Progenitor cell of endocrine pancreas (in vitro differentiated cells): Measurements from ENCODE around the gene IRX4. TPM values are rescaled to one million over a fixed set of nuclear protein-coding genes. Genes with fewer than 3 reads are reported as not detected.

Source experiments
- DNase-seq: peaks from one replicate; pipeline ENCODE4 v3.0.0; 2021; ENCODE audit warnings: low spot score; ENCODE audit not compliant: unreplicated experiment
- H3K27ac Mint-ChIP-seq: 2 replicates; pipeline ENCODE4 v1.8.0; 2021; ENCODE audit warnings: mild to moderate bottlenecking, moderate library complexity, mixed read lengths
- H3K27me3 Mint-ChIP-seq: 2 replicates; pipeline ENCODE4 v1.8.0; 2021; ENCODE audit warnings: mixed read lengths
- H3K36me3 Mint-ChIP-seq: 2 replicates; pipeline ENCODE4 v1.8.0; 2022; ENCODE audit warnings: mixed read lengths; ENCODE audit not compliant: insufficient read depth
- H3K4me1 Mint-ChIP-seq: 2 replicates; pipeline ENCODE4 v1.8.0; 2021; ENCODE audit warnings: low read depth, mixed read lengths
- H3K4me3 Mint-ChIP-seq: 2 replicates; pipeline ENCODE4 v1.8.0; 2021; ENCODE audit warnings: low read depth, mild to moderate bottlenecking, moderate library complexity, mixed read lengths
- H3K9me3 Mint-ChIP-seq: 2 replicates; pipeline ENCODE4 v1.8.0; 2021; ENCODE audit warnings: low read depth, mixed read lengths
- CTCF ChIP-seq: fragments of 200-600 bp; sonication (generic); IDR thresholded peaks from one replicate; pipeline ENCODE4 v1.5.0; 2021; ENCODE audit warnings: antibody characterized with exemption, mild to moderate bottlenecking; ENCODE audit not compliant: unreplicated experiment
- total RNA-seq: library from RNA; stranded (reverse); gene quantifications from 2 replicates; pipeline ENCODE4 v1.2.1, GENCODE V29; 2021

The IRX4 gene
- total RNA-seq, 1 donor from 2014 or later: 0.17 TPM

DNA sequence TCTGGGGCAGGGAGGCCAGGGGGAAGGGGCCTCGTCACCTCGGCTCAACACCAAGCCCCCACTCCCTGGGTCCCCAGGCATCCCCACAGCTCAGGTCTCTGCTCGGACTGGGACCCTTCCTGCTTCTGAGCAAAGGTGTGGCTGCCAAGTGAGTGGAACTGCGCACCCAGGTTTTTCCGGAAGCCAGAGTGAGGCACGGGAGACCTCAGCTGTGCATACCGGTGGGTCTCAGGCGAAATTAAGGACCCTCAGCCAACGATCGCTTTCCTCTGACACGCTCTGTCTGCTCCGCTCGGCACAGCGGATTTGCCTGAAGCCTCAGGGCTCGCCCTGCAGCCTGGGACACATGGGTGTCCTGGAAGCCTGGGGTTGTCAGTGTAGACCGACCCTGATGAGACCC lies 41.0 kb upstream of the IRX4 start:
- H3K27me3 Mint-ChIP-seq: peaks cover 39% of the 10 kb centered on the region
- H3K4me3 Mint-ChIP-seq: no peak overlapping the region
- TF ChIP-seq CTCF: no peak
- H3K36me3 Mint-ChIP-seq: no peaks in the 10 kb centered on the region
- no peaks in the 10 kb centered on the region for H3K9me3 Mint-ChIP-seq
- no peak overlapping the region for H3K27ac Mint-ChIP-seq
- no peaks in the 10 kb centered on the region for H3K4me1 Mint-ChIP-seq
- no peak for DNase-seq

DNA sequence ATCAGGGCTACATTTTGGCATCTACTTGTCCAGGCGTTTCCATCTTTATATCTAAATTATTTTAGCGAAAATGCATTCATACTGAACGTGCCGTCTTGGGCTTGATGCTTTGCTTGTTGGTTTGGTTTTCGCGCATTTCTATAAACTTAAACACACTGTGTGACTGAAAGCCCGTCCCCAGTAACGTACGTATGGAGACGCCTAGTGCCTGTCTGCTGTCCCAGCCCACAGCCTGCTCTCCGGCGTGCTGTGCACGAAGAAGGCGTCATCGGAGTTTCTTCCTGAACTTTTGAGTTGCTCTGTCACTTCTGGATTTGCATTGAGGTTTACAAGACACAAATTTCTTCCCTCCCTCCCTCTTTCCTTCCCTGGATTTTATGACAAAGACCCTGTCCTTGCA lies 40.6 kb upstream of the IRX4 start:
- H3K27me3 Mint-ChIP-seq: peaks cover 39% of the 10 kb centered on the region
- TF ChIP-seq CTCF: no peak
- DNase-seq: no peak
- no peak overlapping the region for H3K27ac Mint-ChIP-seq
- H3K9me3 Mint-ChIP-seq: no peaks in the 10 kb centered on the region
- H3K4me1 Mint-ChIP-seq: no peaks in the 10 kb centered on the region
- H3K4me3 Mint-ChIP-seq: no peak overlapping the region
- H3K36me3 Mint-ChIP-seq: no peaks in the 10 kb centered on the region

DNA sequence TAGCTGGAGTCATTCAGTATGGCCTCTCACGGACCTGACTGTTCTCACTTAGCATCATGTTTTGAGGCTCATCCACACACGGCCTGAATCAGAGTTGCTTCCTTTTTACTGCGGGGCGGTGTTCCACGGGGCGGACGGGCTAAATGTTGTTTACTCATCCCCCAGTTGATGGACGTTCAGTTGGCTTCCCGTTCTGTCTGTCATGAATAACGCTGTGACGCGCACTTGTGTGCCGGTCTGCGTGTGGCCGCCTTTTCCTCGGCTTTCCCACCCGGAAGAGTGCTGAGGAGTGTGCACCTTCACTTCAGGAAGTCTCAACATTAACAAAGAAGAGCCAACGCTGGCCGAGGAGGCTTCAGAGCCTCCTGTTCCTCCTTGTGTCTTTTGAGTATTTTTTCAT lies 39.0 kb upstream of the IRX4 start:
- no peak overlapping the region for H3K4me3 Mint-ChIP-seq
- H3K4me1 Mint-ChIP-seq: no peaks in the 10 kb centered on the region
- no peak for DNase-seq
- no peaks in the 10 kb centered on the region for H3K36me3 Mint-ChIP-seq
- H3K27me3 Mint-ChIP-seq: peaks cover 40% of the 10 kb centered on the region
- no peak for TF ChIP-seq CTCF
- no peak overlapping the region for H3K27ac Mint-ChIP-seq
- H3K9me3 Mint-ChIP-seq: no peaks in the 10 kb centered on the region

- no peak for TF ChIP-seq CTCF
- H3K4me3 Mint-ChIP-seq: no peak overlapping the region
- no peak for DNase-seq
- H3K4me1 Mint-ChIP-seq: no peaks in the 10 kb centered on the region
- no peak overlapping the region for H3K27ac Mint-ChIP-seq
- H3K27me3 Mint-ChIP-seq: peaks cover 36% of the 10 kb centered on the region
- no peaks in the 10 kb centered on the region for H3K36me3 Mint-ChIP-seq
- no peaks in the 10 kb centered on the region for H3K9me3 Mint-ChIP-seq
Measured at GRCh38 chr5:1919750-1920149, 37.0 kb upstream of the IRX4 start.

DNA sequence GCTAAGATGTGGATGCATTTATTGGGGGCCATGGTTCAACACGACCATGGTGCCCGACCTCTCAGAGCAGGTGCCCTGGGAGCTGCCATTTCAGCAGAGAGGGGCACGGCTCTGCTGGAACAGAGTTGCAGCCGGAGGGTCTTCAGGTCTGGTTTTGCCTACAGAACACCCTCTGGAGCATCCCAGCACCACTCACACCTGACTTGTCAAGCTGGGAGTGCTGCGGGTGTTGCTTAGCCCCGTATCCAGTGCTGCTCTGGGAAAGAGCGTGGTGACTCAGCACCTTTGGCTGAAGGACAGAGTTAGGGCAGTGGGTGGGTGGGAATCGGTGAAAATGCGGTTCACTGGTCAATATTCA lies 36.5 kb upstream of the IRX4 start:
- H3K36me3 Mint-ChIP-seq: no peaks in the 10 kb centered on the region
- no peaks in the 10 kb centered on the region for H3K4me1 Mint-ChIP-seq
- no peak for DNase-seq
- no peaks in the 10 kb centered on the region for H3K9me3 Mint-ChIP-seq
- H3K27me3 Mint-ChIP-seq: peaks cover 39% of the 10 kb centered on the region
- no peak overlapping the region for H3K27ac Mint-ChIP-seq
- no peak for TF ChIP-seq CTCF
- H3K4me3 Mint-ChIP-seq: no peak overlapping the region
